Fibroblast of lung (primary cell): ENCODE data around the gene TTLL10. TPM values are rescaled to one million over a fixed set of nuclear protein-coding genes. Genes with fewer than 3 reads are reported as not detected.

Experiments used
- DNase-seq, 2 donors: peaks; one replicate each; pipeline versions ENCODE4 v3.0.0 to v3.0.0-alpha.2; 2010; ENCODE audit warnings: low read depth in 2 of 2
- H2AFZ ChIP-seq: 2 replicates; pipeline ENCODE4 v1.5.1; 2012; ENCODE audit warnings: low read length, control low read depth, inconsistent platforms
- H3K27ac ChIP-seq: 2 replicates; pipeline ENCODE4 v1.5.1; 2011; ENCODE audit warnings: low read length, control low read depth; ENCODE audit not compliant: insufficient read depth
- H3K27me3 ChIP-seq: 2 replicates; pipeline ENCODE4 v1.5.1; 2011; ENCODE audit warnings: mild to moderate bottlenecking, low read length; ENCODE audit not compliant: control insufficient read depth, insufficient read depth
- H3K36me3 ChIP-seq: 2 replicates; pipeline ENCODE4 v1.5.1; 2011; ENCODE audit warnings: low read length; ENCODE audit not compliant: control insufficient read depth, insufficient read depth
- H3K4me1 ChIP-seq: 2 replicates; pipeline ENCODE4 v1.5.1; 2011; ENCODE audit warnings: low read length; ENCODE audit not compliant: control insufficient read depth, insufficient read depth; ENCODE audit errors: extremely low read depth
- H3K4me2 ChIP-seq: 2 replicates; pipeline ENCODE4 v1.5.1; 2011; ENCODE audit warnings: low read length, control low read depth; ENCODE audit not compliant: insufficient read depth; ENCODE audit errors: extremely low read depth
- H3K4me3 ChIP-seq, 4 experiments: fragments of 200-600 bp in 1 of 4; sonication (generic) in 1 of 4; replicated peaks in 1 of 4; 2 replicates each; pipeline ENCODE4 v1.5.1; 2011 to 2016; ENCODE audit warnings: low read length in 4 of 4, low read depth in 3 of 4, mild to moderate bottlenecking in 3 of 4, control low read depth in 2 of 4, inconsistent platforms in 1 of 4, mixed read lengths in 1 of 4; ENCODE audit not compliant: insufficient read depth in 1 of 4; ENCODE audit errors: control extremely low read depth in 1 of 4
- H3K79me2 ChIP-seq: 2 replicates; pipeline ENCODE4 v1.5.1; 2012; ENCODE audit warnings: mild to moderate bottlenecking, low read length, inconsistent platforms; ENCODE audit not compliant: control insufficient read depth, insufficient read depth
- H3K9ac ChIP-seq: 2 replicates; pipeline ENCODE4 v1.5.1; 2011; ENCODE audit warnings: mild to moderate bottlenecking, low read length, control low read depth; ENCODE audit not compliant: insufficient read depth
- H3K9me3 ChIP-seq: 2 replicates; pipeline ENCODE4 v1.5.1; 2012; ENCODE audit warnings: low read depth, low read length; ENCODE audit not compliant: control insufficient read depth, insufficient read depth
- H4K20me1 ChIP-seq: 2 replicates; pipeline ENCODE4 v1.5.1; 2011; ENCODE audit warnings: low read length; ENCODE audit not compliant: control insufficient read depth, insufficient read depth; ENCODE audit errors: extremely low read depth
- EZH2 ChIP-seq: IDR thresholded peaks from 2 replicates; pipeline ENCODE4 v1.5.1; 2012; ENCODE audit warnings: low read length, control low read depth, mild to moderate bottlenecking; ENCODE audit errors: missing control alignments
- polyA plus RNA-seq, 2 donors: library from polyadenylated mRNA; depleted of rRNA in 1 of 2; stranded (reverse) in 1 of 2; unstranded in 1 of 2; fragments of >200 nt; gene quantifications; 2 replicates each; pipeline ENCODE4 v1.2.1, GENCODE V29; 2011 to 2012; ENCODE audit warnings: missing spikeins in 1 of 2
- total RNA-seq: library from RNA; depleted of rRNA; stranded (reverse); fragments of >200 nt; gene quantifications from 2 replicates; pipeline ENCODE4 v1.2.1, GENCODE V29; 2014
- TF ChIP-seq, protein P1 (sequence below), 2 donors: IDR thresholded peaks in 1 of 2; conservative IDR thresholded peaks in 1 of 2; 1 replicate in 1 of 2; 2 replicates in 1 of 2; pipeline ENCODE4 v1.5.1; 2011 to 2012; ENCODE audit warnings: low read length in 2 of 2, control low read depth in 1 of 2, inconsistent platforms in 1 of 2, low read depth in 1 of 2, mild to moderate bottlenecking in 1 of 2

TTLL10 gene
- total and polyA plus RNA-seq, 2 donors (not counting 1 experiment from before 2014, with no cell fraction given), result not detected

DNA sequence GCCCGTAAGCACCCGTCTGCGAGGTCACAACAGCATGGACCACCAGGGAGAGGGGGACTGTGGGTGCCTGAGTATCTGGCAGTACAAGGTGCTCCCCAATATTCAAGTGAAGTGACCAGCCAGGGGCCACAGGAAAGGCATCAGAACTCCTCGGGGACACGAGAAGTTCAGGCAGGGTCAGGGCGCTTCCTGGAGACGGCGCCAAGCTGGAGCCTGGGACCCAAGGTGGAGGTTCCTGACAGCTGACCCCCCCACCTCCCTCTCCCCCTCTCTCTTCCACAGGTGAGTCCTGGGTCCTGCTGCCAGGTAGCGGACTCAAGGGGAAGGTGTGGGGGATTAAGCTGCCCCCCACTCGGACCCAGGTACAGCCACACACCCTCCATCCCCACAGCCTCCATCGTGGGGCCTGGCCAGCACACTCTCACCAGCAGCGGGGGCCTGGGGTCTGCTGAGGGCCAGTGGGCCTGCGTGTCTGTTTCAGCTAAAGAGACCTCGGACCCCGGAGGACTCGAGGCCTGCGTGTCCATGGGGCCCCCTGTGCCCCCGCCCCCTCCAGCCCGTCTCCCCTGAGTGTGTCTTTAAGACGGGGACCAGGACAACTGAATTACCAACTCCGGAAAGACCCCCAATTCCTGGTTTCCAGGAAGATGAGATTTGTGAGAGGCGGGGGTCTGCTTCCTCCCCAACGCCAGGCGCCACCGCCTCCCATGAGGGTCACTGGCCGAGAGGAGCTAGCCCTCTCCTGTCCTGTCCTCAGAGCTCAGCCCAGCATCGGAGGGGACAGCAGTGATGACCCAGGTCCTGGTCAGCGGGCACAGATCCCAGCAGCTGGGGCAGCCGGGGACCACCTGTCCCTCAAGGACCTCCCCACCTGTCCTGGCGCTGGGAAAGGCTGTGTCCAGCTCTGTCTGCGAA lies 26.5 kb downstream of the TTLL10 start:
- no peak overlapping the region for H2AFZ ChIP-seq
- no peaks in the 10 kb centered on the region for H3K27me3 ChIP-seq
- TF ChIP-seq EZH2, result no peak
- TF ChIP-seq, protein P1, sequence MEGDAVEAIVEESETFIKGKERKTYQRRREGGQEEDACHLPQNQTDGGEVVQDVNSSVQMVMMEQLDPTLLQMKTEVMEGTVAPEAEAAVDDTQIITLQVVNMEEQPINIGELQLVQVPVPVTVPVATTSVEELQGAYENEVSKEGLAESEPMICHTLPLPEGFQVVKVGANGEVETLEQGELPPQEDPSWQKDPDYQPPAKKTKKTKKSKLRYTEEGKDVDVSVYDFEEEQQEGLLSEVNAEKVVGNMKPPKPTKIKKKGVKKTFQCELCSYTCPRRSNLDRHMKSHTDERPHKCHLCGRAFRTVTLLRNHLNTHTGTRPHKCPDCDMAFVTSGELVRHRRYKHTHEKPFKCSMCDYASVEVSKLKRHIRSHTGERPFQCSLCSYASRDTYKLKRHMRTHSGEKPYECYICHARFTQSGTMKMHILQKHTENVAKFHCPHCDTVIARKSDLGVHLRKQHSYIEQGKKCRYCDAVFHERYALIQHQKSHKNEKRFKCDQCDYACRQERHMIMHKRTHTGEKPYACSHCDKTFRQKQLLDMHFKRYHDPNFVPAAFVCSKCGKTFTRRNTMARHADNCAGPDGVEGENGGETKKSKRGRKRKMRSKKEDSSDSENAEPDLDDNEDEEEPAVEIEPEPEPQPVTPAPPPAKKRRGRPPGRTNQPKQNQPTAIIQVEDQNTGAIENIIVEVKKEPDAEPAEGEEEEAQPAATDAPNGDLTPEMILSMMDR (conservative IDR thresholded peaks at IDR 0.05 in 1 of 2, IDR thresholded peaks at IDR 0.05 in 1 of 2; ENCODE audit: low read depth in 1 of 2, low read length in 2 of 2), result no peak
- no peak for DNase-seq
- H3K27ac ChIP-seq, result no peak overlapping the region
- no peak overlapping the region for H3K9ac ChIP-seq
- no peak overlapping the region for H3K4me3 ChIP-seq
- no peaks in the 10 kb centered on the region for H3K9me3 ChIP-seq
- H3K4me1 ChIP-seq, result no peaks in the 10 kb centered on the region
- H4K20me1 ChIP-seq, result no peaks in the 10 kb centered on the region
- H3K79me2 ChIP-seq, result no peaks in the 10 kb centered on the region
- H3K36me3 ChIP-seq, result no peaks in the 10 kb centered on the region
- no peak overlapping the region for H3K4me2 ChIP-seq

DNA sequence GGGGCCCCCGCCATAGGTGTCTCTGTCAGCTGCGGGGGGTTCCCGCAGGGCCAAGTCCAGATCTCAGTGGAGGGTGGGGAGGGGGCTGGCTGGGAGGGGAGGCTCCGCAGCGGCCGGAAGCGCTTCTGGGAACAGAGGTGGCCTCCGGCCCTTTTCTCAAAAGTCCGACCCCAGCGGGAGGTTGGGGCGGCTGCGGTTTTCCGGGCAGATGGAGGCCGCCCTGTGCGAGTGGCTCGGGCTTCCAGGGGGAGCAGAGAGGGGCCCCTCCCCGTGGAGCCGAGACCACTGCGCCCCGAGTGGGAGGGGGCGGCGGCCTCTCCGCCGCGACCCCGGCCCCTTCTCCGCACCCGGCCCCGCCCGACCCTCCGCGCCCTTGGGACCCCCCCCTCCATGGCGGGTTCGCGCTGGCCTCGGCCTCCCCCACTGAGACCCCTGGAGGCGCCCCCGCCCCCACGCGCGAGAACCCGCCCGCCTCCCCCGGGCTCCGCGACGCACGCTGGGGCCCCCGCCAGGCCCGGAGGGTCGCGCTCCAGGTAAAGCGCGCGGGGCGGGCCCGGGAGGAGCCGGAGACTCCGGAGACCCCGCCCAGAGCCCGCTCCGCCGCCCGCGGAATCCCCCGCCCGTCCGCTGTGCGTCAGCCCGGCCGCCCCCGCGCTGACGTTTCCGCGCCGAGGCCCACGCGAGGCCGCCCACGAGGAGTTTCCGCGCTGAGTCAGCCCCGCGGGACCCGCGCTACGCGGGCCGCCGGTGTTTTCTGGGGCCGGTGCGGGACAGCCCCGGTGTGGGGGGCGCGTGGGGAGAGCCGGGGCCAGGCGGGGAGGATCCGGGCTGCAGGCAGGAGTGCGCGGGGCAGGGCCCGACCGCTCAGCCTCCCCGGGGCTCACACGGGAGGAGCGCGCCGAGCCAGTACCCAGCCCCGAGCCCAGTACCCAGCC lies 27.5 kb downstream of the TTLL10 start:
- no peak overlapping the region for H2AFZ ChIP-seq
- no peaks in the 10 kb centered on the region for H3K36me3 ChIP-seq
- TF ChIP-seq, protein P1 (conservative IDR thresholded peaks at IDR 0.05 in 1 of 2, IDR thresholded peaks at IDR 0.05 in 1 of 2; ENCODE audit: low read depth in 1 of 2, low read length in 2 of 2), result no peak
- TF ChIP-seq EZH2, result no peak
- no peaks in the 10 kb centered on the region for H3K79me2 ChIP-seq
- H4K20me1 ChIP-seq, result no peaks in the 10 kb centered on the region
- peak overlapping the region in 1 of 4 experiments; percentile 49 for H3K4me3 ChIP-seq
- peak; percentile 11 to 44 for DNase-seq
- H3K27ac ChIP-seq, result no peak overlapping the region
- H3K27me3 ChIP-seq, result no peaks in the 10 kb centered on the region
- H3K4me1 ChIP-seq, result no peaks in the 10 kb centered on the region
- peak overlapping the region; percentile 68 for H3K4me2 ChIP-seq
- no peaks in the 10 kb centered on the region for H3K9me3 ChIP-seq
- peak overlapping the region; percentile 2 for H3K9ac ChIP-seq
